SK-N-MC (cell line): Measurements from ENCODE around the gene KRT82.

Experiments used
- EZH2 ChIP-seq: fragments of 200-600 bp; sonication (generic); IDR thresholded peaks from one replicate; pipeline ENCODE4 v1.6.1; 2017; ENCODE audit warnings: antibody characterized with exemption
- FOXP2 ChIP-seq: optimal IDR thresholded peaks from 2 replicates; pipeline ENCODE3; 2011; ENCODE audit warnings: mild to moderate bottlenecking, moderate library complexity; ENCODE audit not compliant: insufficient read depth; ENCODE audit errors: extremely low read length, control extremely low read depth
- POLR2AphosphoS5 ChIP-seq: IDR thresholded peaks from 2 replicates; pipeline ENCODE4 v1.6.1; 2012; ENCODE audit warnings: mild to moderate bottlenecking, low read depth, low read length, borderline replicate concordance

DNA sequence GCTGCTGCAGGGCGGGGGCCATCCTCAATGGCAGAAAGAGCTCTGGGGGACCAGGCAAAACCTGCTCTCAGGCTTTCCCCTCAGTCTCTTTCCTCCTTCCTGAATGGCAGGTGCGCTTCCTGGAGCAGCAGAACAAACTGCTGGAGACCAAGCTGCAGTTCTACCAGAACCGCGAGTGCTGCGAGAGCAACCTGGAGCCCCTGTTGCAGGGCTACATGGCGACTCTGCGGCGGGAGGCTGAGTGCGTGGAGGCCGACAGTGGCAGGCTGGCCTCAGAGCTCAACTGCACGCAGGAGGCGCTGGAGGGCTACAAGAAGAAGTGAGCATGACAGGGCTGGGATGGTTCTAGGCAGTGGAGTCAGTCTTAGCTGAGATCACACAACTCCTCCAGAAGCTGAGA is 62.0 kb downstream of the KRT82 start:
- no peak for TF ChIP-seq POLR2AphosphoS5
- no peak for TF ChIP-seq EZH2
- TF ChIP-seq FOXP2, result no peak
